ENCODE data around the gene ENOX1. TPM values are rescaled to one million over a fixed set of nuclear protein-coding genes. Genes with fewer than 3 reads are reported as not detected.

Gene ENOX1
- total RNA-seq, 1 donor from 2014 or later, result 11.5 TPM

DNA sequence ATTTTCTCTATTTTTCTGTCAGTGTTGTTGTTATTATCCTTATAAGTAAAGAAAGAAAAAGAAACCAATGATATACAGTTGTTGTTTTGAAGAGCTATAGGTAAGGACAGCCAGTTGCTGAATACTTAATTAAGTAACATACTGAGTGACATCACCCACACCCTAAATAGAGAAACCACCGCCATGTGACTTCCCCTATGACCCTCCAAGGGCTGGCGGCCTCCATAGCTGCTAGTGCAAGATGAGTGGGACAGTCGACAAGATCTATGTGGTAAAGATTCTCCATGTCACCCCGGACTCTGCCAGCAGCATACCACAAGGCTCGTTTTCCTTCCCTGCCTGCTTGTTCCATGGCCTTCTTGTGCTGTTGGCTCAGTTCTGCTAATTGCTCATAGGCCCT is 542.3 kb downstream of the ENOX1 start:
- Histone ChIP-seq H3K4me3 (ENCODE audit: low read length in 3 of 3) (no peak overlapping the region), H3K36me3 (ENCODE audit: control insufficient read depth in 3 of 3, insufficient read depth in 3 of 3, low read length in 3 of 3) (no peaks in the 10 kb centered on the region), H3K27me3 (ENCODE audit: control insufficient read depth in 3 of 3, insufficient read depth in 3 of 3, low read length in 3 of 3) (no peaks in the 10 kb centered on the region), H3K27ac (ENCODE audit: low read depth, low read length) (no peak overlapping the region), H3K9ac (ENCODE audit: low read depth in 1 of 3, low read length in 3 of 3) (no peak overlapping the region), H3K4me1 (ENCODE audit: control insufficient read depth in 3 of 3, insufficient read depth in 3 of 3, low read length in 3 of 3) (no peaks in the 10 kb centered on the region), H3K9me3 (ENCODE audit: control insufficient read depth in 3 of 3, low read length in 3 of 3) (no peaks in the 10 kb centered on the region)

DNA sequence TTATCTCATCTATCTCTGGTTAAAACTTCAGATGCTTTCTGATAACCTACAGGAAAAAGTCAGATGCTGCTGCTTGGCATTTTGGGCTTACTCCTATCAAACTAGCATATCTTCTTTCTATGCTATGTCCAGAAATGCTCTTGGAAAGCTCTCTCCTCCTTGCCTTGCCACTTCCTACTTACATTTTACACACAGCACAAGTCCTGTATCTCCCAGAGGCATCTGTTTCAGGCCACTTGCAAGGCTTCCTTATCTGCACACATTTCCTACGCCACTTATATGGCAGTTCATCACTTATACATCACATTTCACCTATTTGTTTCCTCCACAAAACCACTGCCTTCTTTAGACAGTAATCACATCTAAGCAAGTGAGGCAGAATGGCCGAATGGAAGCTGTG is 543.1 kb downstream of the ENOX1 start:
- Histone ChIP-seq H3K9me3 (ENCODE audit: control insufficient read depth in 3 of 3, low read length in 3 of 3) (no peaks in the 10 kb centered on the region), H3K9ac (ENCODE audit: low read depth in 1 of 3, low read length in 3 of 3) (no peak overlapping the region), H3K27me3 (ENCODE audit: control insufficient read depth in 3 of 3, insufficient read depth in 3 of 3, low read length in 3 of 3) (no peaks in the 10 kb centered on the region), H3K4me1 (ENCODE audit: control insufficient read depth in 3 of 3, insufficient read depth in 3 of 3, low read length in 3 of 3) (no peaks in the 10 kb centered on the region), H3K36me3 (ENCODE audit: control insufficient read depth in 3 of 3, insufficient read depth in 3 of 3, low read length in 3 of 3) (no peaks in the 10 kb centered on the region), H3K27ac (ENCODE audit: low read depth, low read length) (no peak overlapping the region), H3K4me3 (ENCODE audit: low read length in 3 of 3) (no peak overlapping the region)

DNA sequence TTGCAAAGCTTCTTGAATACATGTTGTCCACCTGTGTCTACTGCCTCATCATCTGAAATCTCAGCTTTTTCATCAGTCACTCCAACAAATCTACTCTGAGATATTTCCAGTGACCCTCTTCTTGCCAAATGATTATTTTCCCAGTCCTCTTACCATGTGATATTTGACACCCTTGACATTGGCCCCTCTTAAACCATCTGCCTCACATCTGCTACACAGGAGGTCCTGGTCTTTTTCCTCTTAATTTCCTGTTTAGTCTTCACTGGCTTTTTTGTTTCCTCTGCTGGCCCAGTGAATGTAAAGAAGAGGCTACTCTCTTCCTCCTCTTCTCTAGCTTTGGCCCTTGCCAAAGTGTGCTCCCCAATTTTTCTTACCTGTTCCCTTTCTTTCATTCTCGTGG is 544.7 kb downstream of the ENOX1 start:
- Histone ChIP-seq H3K9ac (ENCODE audit: low read depth in 1 of 3, low read length in 3 of 3) (no peak overlapping the region), H3K27ac (ENCODE audit: low read depth, low read length) (no peak overlapping the region), H3K9me3 (ENCODE audit: control insufficient read depth in 3 of 3, low read length in 3 of 3) (no peaks in the 10 kb centered on the region), H3K4me1 (ENCODE audit: control insufficient read depth in 3 of 3, insufficient read depth in 3 of 3, low read length in 3 of 3) (no peaks in the 10 kb centered on the region), H3K36me3 (ENCODE audit: control insufficient read depth in 3 of 3, insufficient read depth in 3 of 3, low read length in 3 of 3) (no peaks in the 10 kb centered on the region), H3K4me3 (ENCODE audit: low read length in 3 of 3) (no peak overlapping the region), H3K27me3 (ENCODE audit: control insufficient read depth in 3 of 3, insufficient read depth in 3 of 3, low read length in 3 of 3) (no peaks in the 10 kb centered on the region)

DNA sequence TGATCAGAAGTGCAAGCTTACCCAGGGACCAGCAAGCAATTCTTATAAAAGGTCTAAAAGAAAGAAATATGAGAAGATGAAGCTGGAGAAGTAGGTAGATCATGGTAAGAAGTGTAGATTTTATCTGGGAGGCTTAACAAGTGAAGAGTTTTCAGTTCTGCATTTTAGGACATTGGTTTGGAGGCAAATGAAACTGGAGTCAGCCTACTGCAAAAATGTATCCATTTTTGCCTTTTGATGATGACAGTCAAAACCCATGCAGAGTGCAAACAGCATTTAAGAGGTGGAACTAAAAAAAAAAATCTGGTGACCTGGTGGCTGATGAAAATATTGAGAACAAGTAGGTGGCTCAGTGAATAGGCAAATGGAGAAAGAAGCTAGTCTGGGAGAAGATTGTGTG is 546.5 kb downstream of the ENOX1 start:
- Histone ChIP-seq H3K9ac (ENCODE audit: low read depth in 1 of 3, low read length in 3 of 3) (no peak overlapping the region), H3K27ac (ENCODE audit: low read depth, low read length) (no peak overlapping the region), H3K4me1 (ENCODE audit: control insufficient read depth in 3 of 3, insufficient read depth in 3 of 3, low read length in 3 of 3) (no peaks in the 10 kb centered on the region), H3K9me3 (ENCODE audit: control insufficient read depth in 3 of 3, low read length in 3 of 3) (no peaks in the 10 kb centered on the region), H3K27me3 (ENCODE audit: control insufficient read depth in 3 of 3, insufficient read depth in 3 of 3, low read length in 3 of 3) (no peaks in the 10 kb centered on the region), H3K36me3 (ENCODE audit: control insufficient read depth in 3 of 3, insufficient read depth in 3 of 3, low read length in 3 of 3) (peaks cover 0 to 6% (median 0%) of the 10 kb centered on the region in 3 donors), H3K4me3 (ENCODE audit: low read length in 3 of 3) (no peak overlapping the region)

DNA sequence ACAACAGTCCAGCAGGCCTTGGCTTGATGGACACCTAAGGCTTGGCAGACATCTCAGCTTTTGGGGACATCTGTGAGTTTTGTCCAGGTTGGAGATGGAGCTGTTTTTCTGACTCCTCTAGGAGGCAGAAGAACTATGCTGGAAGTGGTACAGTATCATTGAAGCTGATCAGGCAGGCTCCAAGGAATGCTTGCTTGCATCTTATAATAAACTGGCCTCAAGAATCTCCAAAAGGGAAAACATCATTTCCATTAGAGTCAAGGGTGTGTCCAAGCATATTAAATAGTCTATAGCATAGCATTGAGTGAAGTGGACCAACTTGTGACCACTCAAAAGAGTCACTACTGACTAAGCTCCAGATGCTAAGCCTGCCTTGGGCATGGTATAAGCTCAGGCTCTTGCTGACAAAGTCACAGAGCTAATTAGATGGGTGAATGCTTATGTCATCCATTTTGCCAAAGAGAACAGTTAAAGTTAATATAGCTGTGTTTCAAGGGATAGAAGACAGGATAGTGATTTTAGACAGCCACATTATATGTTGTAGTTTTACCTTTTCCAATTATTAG is 547.4 kb downstream of the ENOX1 start:
- H3K9me3 ChIP-seq (ENCODE audit: control insufficient read depth in 3 of 3, low read length in 3 of 3), result no peaks in the 10 kb centered on the region
- peaks cover 0 to 6% (median 0%) of the 10 kb centered on the region in 3 donors for H3K36me3 ChIP-seq (ENCODE audit: control insufficient read depth in 3 of 3, insufficient read depth in 3 of 3, low read length in 3 of 3)
- no peaks in the 10 kb centered on the region for H3K27me3 ChIP-seq (ENCODE audit: control insufficient read depth in 3 of 3, insufficient read depth in 3 of 3, low read length in 3 of 3)
- H3K4me1 ChIP-seq (ENCODE audit: control insufficient read depth in 3 of 3, insufficient read depth in 3 of 3, low read length in 3 of 3), result no peaks in the 10 kb centered on the region
- no peak overlapping the region for H3K27ac ChIP-seq (ENCODE audit: low read depth, low read length)
- H3K9ac ChIP-seq (ENCODE audit: low read depth in 1 of 3, low read length in 3 of 3), result no peak overlapping the region
- H3K4me3 ChIP-seq (ENCODE audit: low read length in 3 of 3), result no peak overlapping the region

DNA sequence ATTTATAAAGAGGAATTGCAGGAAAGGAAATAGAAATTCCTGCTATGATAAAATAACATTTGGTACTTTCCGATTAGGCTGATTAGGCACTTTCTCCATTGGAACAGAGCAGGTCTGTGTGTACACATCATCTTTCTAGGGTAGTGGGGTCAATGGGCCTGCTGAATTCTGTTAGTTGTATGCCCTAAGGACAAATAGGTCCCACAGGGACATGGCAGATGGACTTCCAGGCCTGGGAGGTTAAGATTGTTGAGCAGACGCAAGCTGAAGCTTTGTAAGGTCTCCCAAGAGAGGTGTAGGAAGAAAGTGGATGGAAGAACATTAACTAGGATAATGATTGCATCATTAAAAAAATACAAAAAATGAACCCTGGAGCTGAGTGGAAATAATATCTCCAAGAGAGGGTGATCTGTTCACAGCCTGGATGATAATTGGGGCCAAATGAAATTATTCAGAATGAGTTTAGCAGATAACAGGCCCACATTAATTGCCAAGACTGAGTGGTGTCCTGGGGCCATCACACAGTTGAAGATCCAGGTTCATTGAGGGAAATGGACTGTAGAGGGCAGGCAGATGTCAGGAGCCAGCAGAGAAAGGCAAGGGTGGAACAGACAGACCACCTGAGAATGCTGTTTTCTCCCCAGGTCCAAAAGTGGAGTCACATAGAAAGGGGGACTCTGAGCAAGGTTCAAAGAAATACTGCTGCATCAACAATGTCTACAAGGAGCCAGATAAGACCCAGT is 548.3 kb downstream of the ENOX1 start:
- no peaks in the 10 kb centered on the region for H3K4me1 ChIP-seq (ENCODE audit: control insufficient read depth in 3 of 3, insufficient read depth in 3 of 3, low read length in 3 of 3)
- no peaks in the 10 kb centered on the region for H3K9me3 ChIP-seq (ENCODE audit: control insufficient read depth in 3 of 3, low read length in 3 of 3)
- H3K27ac ChIP-seq (ENCODE audit: low read depth, low read length), result no peak overlapping the region
- H3K27me3 ChIP-seq (ENCODE audit: control insufficient read depth in 3 of 3, insufficient read depth in 3 of 3, low read length in 3 of 3), result no peaks in the 10 kb centered on the region
- H3K9ac ChIP-seq (ENCODE audit: low read depth in 1 of 3, low read length in 3 of 3), result no peak overlapping the region
- no peak overlapping the region for H3K4me3 ChIP-seq (ENCODE audit: low read length in 3 of 3)
- peaks cover 0 to 6% (median 0%) of the 10 kb centered on the region in 3 donors for H3K36me3 ChIP-seq (ENCODE audit: control insufficient read depth in 3 of 3, insufficient read depth in 3 of 3, low read length in 3 of 3)

DNA sequence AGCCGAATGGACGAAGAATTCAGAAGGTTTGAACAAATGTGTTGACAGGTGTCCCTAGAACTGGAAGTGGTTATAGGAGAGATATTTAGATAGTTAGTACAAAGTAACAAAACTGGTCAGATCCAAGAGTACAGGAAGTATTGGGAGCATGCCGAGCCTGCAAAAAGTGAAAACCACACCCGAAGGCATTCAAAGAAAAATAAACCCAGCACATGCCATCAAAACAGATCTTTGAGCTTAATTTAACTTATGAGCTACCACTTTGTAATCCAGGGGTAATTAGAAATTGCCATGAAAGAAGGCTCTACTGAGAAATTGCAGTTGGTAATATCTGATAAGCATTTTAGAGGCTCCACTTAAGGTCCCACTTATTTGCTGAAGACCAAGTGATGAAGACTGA is 549.2 kb downstream of the ENOX1 start:
- Histone ChIP-seq H3K36me3 (ENCODE audit: control insufficient read depth in 3 of 3, insufficient read depth in 3 of 3, low read length in 3 of 3) (peaks cover 0 to 6% (median 0%) of the 10 kb centered on the region in 3 donors), H3K27me3 (ENCODE audit: control insufficient read depth in 3 of 3, insufficient read depth in 3 of 3, low read length in 3 of 3) (no peaks in the 10 kb centered on the region), H3K4me3 (ENCODE audit: low read length in 3 of 3) (no peak overlapping the region), H3K27ac (ENCODE audit: low read depth, low read length) (no peak overlapping the region), H3K9ac (ENCODE audit: low read depth in 1 of 3, low read length in 3 of 3) (no peak overlapping the region), H3K4me1 (ENCODE audit: control insufficient read depth in 3 of 3, insufficient read depth in 3 of 3, low read length in 3 of 3) (no peaks in the 10 kb centered on the region), H3K9me3 (ENCODE audit: control insufficient read depth in 3 of 3, low read length in 3 of 3) (no peaks in the 10 kb centered on the region)

DNA sequence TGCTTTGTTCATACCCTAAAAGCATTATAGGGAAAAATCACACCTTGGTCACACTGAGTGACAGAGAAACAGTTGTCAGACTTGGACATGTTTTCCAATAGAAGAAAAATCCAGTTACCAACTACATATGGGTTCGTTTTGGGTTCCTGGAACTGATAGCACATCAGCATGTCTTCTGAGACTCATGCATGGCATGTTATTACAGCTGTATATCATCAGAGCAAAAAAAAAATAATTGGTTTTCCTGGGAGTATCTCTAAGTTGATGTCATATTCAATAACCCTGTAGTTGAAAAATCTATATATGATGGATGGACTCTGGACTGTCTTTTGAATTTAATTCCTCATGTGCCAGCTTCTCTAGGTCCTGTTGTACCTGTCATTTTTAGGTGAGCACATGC is 551.7 kb downstream of the ENOX1 start:
- no peak overlapping the region for H3K9ac ChIP-seq (ENCODE audit: low read depth in 1 of 3, low read length in 3 of 3)
- H3K27ac ChIP-seq (ENCODE audit: low read depth, low read length), result no peak overlapping the region
- H3K36me3 ChIP-seq (ENCODE audit: control insufficient read depth in 3 of 3, insufficient read depth in 3 of 3, low read length in 3 of 3), result peaks cover 0 to 6% (median 0%) of the 10 kb centered on the region in 3 donors
- no peaks in the 10 kb centered on the region for H3K27me3 ChIP-seq (ENCODE audit: control insufficient read depth in 3 of 3, insufficient read depth in 3 of 3, low read length in 3 of 3)
- no peaks in the 10 kb centered on the region for H3K9me3 ChIP-seq (ENCODE audit: control insufficient read depth in 3 of 3, low read length in 3 of 3)
- no peak overlapping the region for H3K4me3 ChIP-seq (ENCODE audit: low read length in 3 of 3)
- no peaks in the 10 kb centered on the region for H3K4me1 ChIP-seq (ENCODE audit: control insufficient read depth in 3 of 3, insufficient read depth in 3 of 3, low read length in 3 of 3)

DNA sequence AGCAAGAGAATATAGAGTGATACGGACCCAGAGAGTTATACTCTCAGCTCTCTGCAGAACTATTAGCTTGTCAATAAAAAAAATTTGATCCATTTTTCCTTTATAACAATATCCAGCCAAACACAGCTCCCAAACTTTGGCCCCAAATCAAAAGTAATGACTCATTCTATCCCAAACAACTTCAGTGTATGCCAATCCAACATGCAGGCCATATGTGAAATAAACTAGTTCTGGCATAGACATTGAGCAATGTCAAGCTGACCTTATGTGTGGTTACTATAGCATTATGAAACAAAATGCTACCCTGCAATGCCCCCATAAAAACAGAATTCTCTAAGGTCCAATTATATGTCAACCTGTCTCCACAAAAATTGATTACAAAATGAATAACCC is 553.9 kb downstream of the ENOX1 start:
- no peak overlapping the region for H3K4me3 ChIP-seq (ENCODE audit: low read length in 3 of 3)
- H3K27ac ChIP-seq (ENCODE audit: low read depth, low read length), result no peak overlapping the region
- no peaks in the 10 kb centered on the region for H3K27me3 ChIP-seq (ENCODE audit: control insufficient read depth in 3 of 3, insufficient read depth in 3 of 3, low read length in 3 of 3)
- peaks cover 0 to 6% (median 0%) of the 10 kb centered on the region in 3 donors for H3K36me3 ChIP-seq (ENCODE audit: control insufficient read depth in 3 of 3, insufficient read depth in 3 of 3, low read length in 3 of 3)
- H3K4me1 ChIP-seq (ENCODE audit: control insufficient read depth in 3 of 3, insufficient read depth in 3 of 3, low read length in 3 of 3), result no peaks in the 10 kb centered on the region
- H3K9ac ChIP-seq (ENCODE audit: low read depth in 1 of 3, low read length in 3 of 3), result no peak overlapping the region
- H3K9me3 ChIP-seq (ENCODE audit: control insufficient read depth in 3 of 3, low read length in 3 of 3), result no peaks in the 10 kb centered on the region

DNA sequence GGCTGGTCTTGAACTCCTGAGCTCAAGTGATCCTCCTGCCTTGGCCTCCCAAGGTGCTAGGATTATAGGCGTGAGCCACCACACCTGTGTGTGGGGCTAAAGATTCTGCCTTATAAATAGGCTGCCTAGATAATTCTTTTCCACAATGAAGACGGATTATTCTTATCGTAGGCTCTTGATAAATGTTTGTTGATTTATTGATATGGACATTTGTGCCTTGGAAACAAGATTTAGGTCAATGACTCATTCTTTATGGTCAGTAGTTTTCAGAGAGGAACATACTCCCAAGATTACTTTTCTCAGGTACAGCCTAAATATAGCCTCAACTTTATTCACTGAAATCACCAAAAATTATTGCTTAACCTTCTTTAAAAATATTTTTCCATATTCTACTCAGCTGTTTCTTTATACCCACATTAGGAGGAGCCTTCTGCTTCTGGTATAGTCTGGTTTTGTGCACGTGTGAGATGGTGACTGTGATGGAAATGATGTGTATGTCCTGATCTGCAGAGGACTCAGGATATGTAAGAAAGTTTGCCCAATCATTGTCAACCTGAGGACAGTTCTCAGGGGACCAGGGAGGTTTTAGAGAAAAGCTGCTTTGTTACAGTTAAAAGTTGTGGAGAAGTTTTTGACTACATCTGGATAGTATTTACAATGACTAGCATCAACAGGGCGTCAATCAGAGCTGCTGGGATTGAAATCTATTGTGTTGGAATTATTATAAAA is 554.5 kb downstream of the ENOX1 start:
- H3K4me1 ChIP-seq (ENCODE audit: control insufficient read depth in 3 of 3, insufficient read depth in 3 of 3, low read length in 3 of 3), result no peaks in the 10 kb centered on the region
- H3K27me3 ChIP-seq (ENCODE audit: control insufficient read depth in 3 of 3, insufficient read depth in 3 of 3, low read length in 3 of 3), result no peaks in the 10 kb centered on the region
- no peak overlapping the region for H3K27ac ChIP-seq (ENCODE audit: low read depth, low read length)
- no peak overlapping the region for H3K9ac ChIP-seq (ENCODE audit: low read depth in 1 of 3, low read length in 3 of 3)
- H3K4me3 ChIP-seq (ENCODE audit: low read length in 3 of 3), result no peak overlapping the region
- no peaks in the 10 kb centered on the region for H3K9me3 ChIP-seq (ENCODE audit: control insufficient read depth in 3 of 3, low read length in 3 of 3)
- H3K36me3 ChIP-seq (ENCODE audit: control insufficient read depth in 3 of 3, insufficient read depth in 3 of 3, low read length in 3 of 3), result peaks cover 0 to 6% (median 0%) of the 10 kb centered on the region in 3 donors
